Islet of Langerhans (tissue), 1 donor: ENCODE data around the gene VCX2.
"Not testable (repeated sequence)": the region's sequence is repeated elsewhere in the genome, so short reads cannot be mapped to it uniquely, and the experiment has no call there.

Source experiments
- FAIRE-seq: peaks from one replicate; lab custom pipeline; 2011; peaks lifted over from hg19 to GRCh38; lab: Jason Lieb, UNC

VCX2 gene

GRCh38 chrX:8171169-8171568 lies at the start of gene VCX2:
VCX2 (minus strand) TSS chrX:8171267; CDS start chrX:8170643, 624 bp downstream.
- not testable (repeated sequence) for FAIRE-seq

GRCh38 chrX:8204943-8205342 lies 33.9 kb upstream of the VCX2 start:
- FAIRE-seq: no peak

- FAIRE-seq: no peak
These were observed 33.3 kb upstream of the VCX2 start for GRCh38 chrX:8204169-8204935.

GRCh38 chrX:8201896-8202331 lies 30.8 kb upstream of the VCX2 start:
- no peak for FAIRE-seq

- FAIRE-seq: no peak
These were observed 25.7 kb upstream of the VCX2 start for GRCh38 chrX:8196776-8197175.

GRCh38 chrX:8194216-8194615 lies 23.1 kb upstream of the VCX2 start:
- no peak for FAIRE-seq

GRCh38 chrX:8192276-8192675 lies 21.2 kb upstream of the VCX2 start:
- no peak for FAIRE-seq

GRCh38 chrX:8191022-8191421 lies 20.0 kb upstream of the VCX2 start:
- FAIRE-seq: no peak

- FAIRE-seq: no peak
These were observed 19.3 kb upstream of the VCX2 start for GRCh38 chrX:8190341-8190830.

GRCh38 chrX:8189096-8189830 lies 18.2 kb upstream of the VCX2 start:
- no peak for FAIRE-seq

GRCh38 chrX:8183346-8183745 lies 12.3 kb upstream of the VCX2 start:
- no peak for FAIRE-seq

GRCh38 chrX:8179656-8180055 lies 8.6 kb upstream of the VCX2 start:
- peak; percentile 92 for FAIRE-seq

- FAIRE-seq: not testable (repeated sequence)
These were observed 17.1 kb downstream of the VCX2 start for GRCh38 chrX:8154011-8154410.

- no peak for FAIRE-seq
These were observed 23.8 kb downstream of the VCX2 start for GRCh38 chrX:8147226-8147625.

GRCh38 chrX:8144925-8145324 lies 26.1 kb downstream of the VCX2 start:
- FAIRE-seq: no peak

- FAIRE-seq: no peak
These were observed 29.2 kb downstream of the VCX2 start for GRCh38 chrX:8141896-8142295.

GRCh38 chrX:8140986-8141744 lies 29.9 kb downstream of the VCX2 start:
- FAIRE-seq: no peak

GRCh38 chrX:8139716-8140115 lies 31.4 kb downstream of the VCX2 start:
- no peak for FAIRE-seq

- no peak for FAIRE-seq
These were observed 32.8 kb downstream of the VCX2 start for GRCh38 chrX:8138252-8138651.

GRCh38 chrX:8126648-8127047 lies 44.4 kb downstream of the VCX2 start:
- no peak for FAIRE-seq

GRCh38 chrX:8126092-8126491 lies 45.0 kb downstream of the VCX2 start:
- FAIRE-seq: no peak

GRCh38 chrX:8125566-8125965 lies 45.5 kb downstream of the VCX2 start:
- FAIRE-seq: no peak

GRCh38 chrX:8122538-8122937 lies 48.5 kb downstream of the VCX2 start:
- no peak for FAIRE-seq
